K562 (cell line): ENCODE data around the gene KLF13. TPM values are rescaled to one million over a fixed set of nuclear protein-coding genes. Genes with fewer than 3 reads are reported as not detected.

Experiments
- CBFA2T2 ChIP-seq: fragments of 450-650 bp; conservative IDR thresholded peaks from 2 replicates; pipeline ENCODE4 v1.6.1; 2017; ENCODE audit warnings: mild to moderate bottlenecking
- E4F1 ChIP-seq: fragments of 250-450 bp; sonication (Bioruptor Pico); IDR thresholded peaks from 2 replicates; pipeline ENCODE4 v1.5.0; 2021; ENCODE audit warnings: mild to moderate bottlenecking, borderline replicate concordance
- HDGF ChIP-seq: fragments of 450-650 bp; IDR thresholded peaks from 2 replicates; pipeline ENCODE4 v1.6.1; 2016
- ILF3 ChIP-seq: fragments of 450-650 bp; IDR thresholded peaks from 2 replicates; pipeline ENCODE4 v1.6.1; 2018; ENCODE audit warnings: antibody characterized with exemption, mild to moderate bottlenecking, moderate library complexity, borderline replicate concordance
- MCM3 ChIP-seq: fragments of 450-650 bp; IDR thresholded peaks from 2 replicates; pipeline ENCODE4 v1.6.1; 2016
- MED1 ChIP-seq: sonication (generic); formaldehyde crosslinking; IDR thresholded peaks from 2 replicates; pipeline ENCODE4 v1.8.1; 2023; ENCODE audit warnings: missing genetic modification reagents, borderline replicate concordance
- MEF2A ChIP-seq: IDR thresholded peaks from 2 replicates; pipeline ENCODE4 v1.6.1; 2011; ENCODE audit warnings: low read depth, mild to moderate bottlenecking, low read length, moderate library complexity; ENCODE audit not compliant: control insufficient read depth
- NEUROD1 ChIP-seq: fragments of 150-350 bp; IDR thresholded peaks from 2 replicates; pipeline ENCODE4 v1.6.1; 2014; ENCODE audit warnings: borderline replicate concordance, low read length, low read depth; ENCODE audit not compliant: partially characterized antibody
- SAFB2 ChIP-seq: fragments of 200-400 bp; formaldehyde crosslinking; IDR thresholded peaks from 2 replicates; pipeline ENCODE4 v1.6.1; 2018; ENCODE audit warnings: borderline replicate concordance, low read length, low read depth, moderate library complexity; ENCODE audit not compliant: severe bottlenecking
- SAP30 ChIP-seq: fragments of 200-600 bp; sonication (generic); IDR thresholded peaks from 2 replicates; pipeline ENCODE4 v1.6.1; 2012; ENCODE audit warnings: borderline replicate concordance, low read depth, mild to moderate bottlenecking, moderate library complexity, low read length, control low read depth, inconsistent platforms; ENCODE audit not compliant: insufficient read depth, poor library complexity, severe bottlenecking
- TAL1 ChIP-seq: fragments of 450-650 bp; IDR thresholded peaks from 2 replicates; pipeline ENCODE4 v1.6.1; 2016; ENCODE audit warnings: mild to moderate bottlenecking
- ZBTB12 ChIP-seq: fragments of 250-450 bp; sonication (Bioruptor Pico); IDR thresholded peaks from 2 replicates; pipeline ENCODE4 v1.4.0; 2020
- ZC3H4 ChIP-seq: sonication (generic); formaldehyde crosslinking; IDR thresholded peaks from 2 replicates; pipeline ENCODE4 v1.9.0; 2021; ENCODE audit warnings: missing genetic modification reagents, borderline replicate concordance
- ZKSCAN8 ChIP-seq: fragments of 200-800 bp; sonication (Bioruptor generic); IDR thresholded peaks from 2 replicates; pipeline ENCODE4 v1.6.1; 2016; ENCODE audit warnings: missing genetic modification characterization, missing compliant biosample characterization
- ZNF184 ChIP-seq: sonication (generic); formaldehyde crosslinking; IDR thresholded peaks from 2 replicates; pipeline ENCODE4 v1.5.0; 2020; ENCODE audit warnings: missing genetic modification reagents
- ZNF395 ChIP-seq: fragments of 200-800 bp; sonication (Bioruptor generic); IDR thresholded peaks from 2 replicates; pipeline ENCODE4 v1.6.1; 2017; ENCODE audit warnings: missing genetic modification characterization, missing compliant biosample characterization
- ZNF584 ChIP-seq: fragments of 200-800 bp; sonication (Bioruptor generic); IDR thresholded peaks from 2 replicates; pipeline ENCODE4 v1.6.1; 2016; ENCODE audit warnings: low read depth, mild to moderate bottlenecking, missing genetic modification characterization, missing compliant biosample characterization
- ZNF707 ChIP-seq: fragments of 250-450 bp; sonication (Bioruptor Pico); conservative IDR thresholded peaks from 2 replicates; pipeline ENCODE4 v1.8.0; 2022; ENCODE audit warnings: inconsistent platforms, mild to moderate bottlenecking, moderate library complexity
- ZNF764 ChIP-seq: fragments of 250-450 bp; sonication (Bioruptor Pico); IDR thresholded peaks from 2 replicates; pipeline ENCODE4 v1.4.0; 2020; ENCODE audit warnings: low read depth, mild to moderate bottlenecking, moderate library complexity
- polyA plus RNA-seq, 8 experiments: library from polyadenylated mRNA; depleted of rRNA in 4 of 8; stranded (reverse) in 5 of 8; unstranded in 3 of 8; fragments of >200 nt; fragmentation: Nextera tagmentation in 2 of 8; fragmentation: Illumina TruSeq in 1 of 8; extraction: Ambion mirVana in 2 of 8; extraction: Trizol in 1 of 8; gene quantifications; 2 replicates each; pipeline versions ENCODE4 v1.2.1 to v1.2.3, GENCODE V29; 2011 to 2014; ENCODE audit warnings: inconsistent platforms in 1 of 8, missing spikeins in 1 of 8
- total RNA-seq, 7 experiments: library from RNA; depleted of rRNA in 6 of 7; stranded (reverse); fragments of >200 nt in 6 of 7; fragmentation: Illumina TruSeq in 2 of 7; extraction: Trizol in 2 of 7; gene quantifications; 2 replicates each; pipeline versions ENCODE4 v1.2.1 to v1.2.3, GENCODE V29; 2011 to 2021; ENCODE audit warnings: low replicate concordance in 1 of 7
- TF ChIP-seq, protein P1 (sequence below): fragments of 450-650 bp; IDR thresholded peaks from 2 replicates; pipeline ENCODE4 v1.6.1; 2016; ENCODE audit warnings: antibody characterized with exemption

KLF13 gene
- total and polyA plus RNA-seq, 9 of the 15 experiments (the other 6 are each of a cell fraction or from before 2014, with no cell fraction given): 1.8 to 10.5 (median 4.8) TPM

- TF ChIP-seq, protein P1, sequence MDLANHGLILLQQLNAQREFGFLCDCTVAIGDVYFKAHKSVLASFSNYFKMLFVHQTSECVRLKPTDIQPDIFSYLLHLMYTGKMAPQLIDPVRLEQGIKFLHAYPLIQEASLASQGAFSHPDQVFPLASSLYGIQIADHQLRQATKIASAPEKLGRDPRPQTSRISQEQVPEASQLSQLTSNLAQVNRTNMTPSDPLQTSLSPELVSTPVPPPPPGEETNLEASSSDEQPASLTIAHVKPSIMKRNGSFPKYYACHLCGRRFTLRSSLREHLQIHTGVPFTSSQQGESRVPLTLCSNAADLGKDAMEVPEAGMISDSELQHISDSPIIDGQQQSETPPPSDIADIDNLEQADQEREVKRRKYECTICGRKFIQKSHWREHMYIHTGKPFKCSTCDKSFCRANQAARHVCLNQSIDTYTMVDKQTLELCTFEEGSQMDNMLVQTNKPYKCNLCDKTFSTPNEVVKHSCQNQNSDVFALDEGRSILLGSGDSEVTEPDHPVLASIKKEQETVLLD: peak; percentile 84
- no peak for TF ChIP-seq E4F1
- no peak for TF ChIP-seq HDGF
- no peak for TF ChIP-seq MEF2A
- no peak for TF ChIP-seq SAFB2
- no peak for TF ChIP-seq NEUROD1
- TF ChIP-seq ZNF764 (CRISPR knock-in tag): no peak
- TF ChIP-seq TAL1: no peak
- no peak for TF ChIP-seq ZKSCAN8 (CRISPR knock-in tag)
- TF ChIP-seq SAP30: peak; percentile 23
- no peak for TF ChIP-seq ZNF707
- no peak for TF ChIP-seq ZNF395 (CRISPR knock-in tag)
- no peak for TF ChIP-seq MCM3
- TF ChIP-seq ZNF184 (CRISPR knock-in tag): no peak
- no peak for TF ChIP-seq ZNF584
- TF ChIP-seq ZBTB12 (CRISPR knock-in tag): peak; percentile 74
- TF ChIP-seq ZC3H4 (CRISPR knock-in tag): 0 out of 2 replicates have a peak, but pooled peaks have one; percentile 6
- TF ChIP-seq MED1 (CRISPR knock-in tag): no peak
- no peak; the same call in 1 of the 2 replicates for TF ChIP-seq ILF3
- no peak for TF ChIP-seq CBFA2T2
Observed at GRCh38 chr15:31326156-31326874, at the start of gene KLF13 (continued).
